Gastroesophageal sphincter (tissue), 3 donors: ENCODE data around the gene ACSM3.

Experiments used
- EP300 ChIP-seq: sonication (generic); formaldehyde crosslinking; IDR thresholded peaks from one replicate; pipeline ENCODE4 v1.6.1; 2017; ENCODE audit warnings: antibody characterized with exemption, mild to moderate bottlenecking
- POLR2A ChIP-seq, 2 donors: fragments of 450-650 bp; IDR thresholded peaks; one replicate each; pipeline ENCODE4 v1.6.1; 2017; ENCODE audit warnings: antibody characterized with exemption in 2 of 2, mild to moderate bottlenecking in 2 of 2, moderate library complexity in 1 of 2
- POLR2AphosphoS5 ChIP-seq: sonication (generic); formaldehyde crosslinking; IDR thresholded peaks from one replicate; pipeline ENCODE4 v1.6.1; 2017; ENCODE audit warnings: antibody characterized with exemption
- TF ChIP-seq, protein P1 (sequence below), 4 experiments: fragments of 200-600 bp in 2 of 4; fragments of 450-650 bp in 2 of 4; sonication (generic) in 1 of 4; IDR thresholded peaks; one replicate each; pipeline ENCODE4 v1.5.1; 2017 to 2019; ENCODE audit warnings: antibody characterized with exemption in 4 of 4, mild to moderate bottlenecking in 2 of 4, moderate library complexity in 2 of 4

DNA sequence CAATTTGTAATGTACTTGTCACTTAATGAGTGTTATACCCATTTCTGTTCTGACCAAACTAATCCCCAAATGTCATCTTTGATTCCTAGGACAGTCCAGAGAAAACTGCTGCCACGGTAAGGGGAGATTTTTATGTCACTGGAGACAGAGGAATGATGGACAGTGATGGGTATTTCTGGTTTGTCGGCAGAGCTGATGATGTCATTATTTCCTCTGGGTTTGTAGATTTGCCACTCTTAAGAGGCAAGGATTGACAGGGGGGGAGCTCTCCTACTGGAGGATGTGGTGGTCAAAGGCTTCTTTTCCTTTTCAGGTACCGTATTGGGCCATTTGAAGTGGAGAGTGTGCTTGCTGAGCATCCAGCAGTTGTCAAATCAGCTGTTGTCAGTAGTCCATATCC lies 34.7 kb upstream of the ACSM3 start:
- TF ChIP-seq, protein P1, sequence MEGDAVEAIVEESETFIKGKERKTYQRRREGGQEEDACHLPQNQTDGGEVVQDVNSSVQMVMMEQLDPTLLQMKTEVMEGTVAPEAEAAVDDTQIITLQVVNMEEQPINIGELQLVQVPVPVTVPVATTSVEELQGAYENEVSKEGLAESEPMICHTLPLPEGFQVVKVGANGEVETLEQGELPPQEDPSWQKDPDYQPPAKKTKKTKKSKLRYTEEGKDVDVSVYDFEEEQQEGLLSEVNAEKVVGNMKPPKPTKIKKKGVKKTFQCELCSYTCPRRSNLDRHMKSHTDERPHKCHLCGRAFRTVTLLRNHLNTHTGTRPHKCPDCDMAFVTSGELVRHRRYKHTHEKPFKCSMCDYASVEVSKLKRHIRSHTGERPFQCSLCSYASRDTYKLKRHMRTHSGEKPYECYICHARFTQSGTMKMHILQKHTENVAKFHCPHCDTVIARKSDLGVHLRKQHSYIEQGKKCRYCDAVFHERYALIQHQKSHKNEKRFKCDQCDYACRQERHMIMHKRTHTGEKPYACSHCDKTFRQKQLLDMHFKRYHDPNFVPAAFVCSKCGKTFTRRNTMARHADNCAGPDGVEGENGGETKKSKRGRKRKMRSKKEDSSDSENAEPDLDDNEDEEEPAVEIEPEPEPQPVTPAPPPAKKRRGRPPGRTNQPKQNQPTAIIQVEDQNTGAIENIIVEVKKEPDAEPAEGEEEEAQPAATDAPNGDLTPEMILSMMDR (IDR thresholded peaks at IDR 0.05): no peak
- TF ChIP-seq EP300 (no peak), POLR2A (IDR thresholded peaks at IDR 0.05) (no peak), POLR2AphosphoS5 (no peak)
